Astrocyte (in vitro differentiated cells and primary cell): ENCODE results near the gene UVRAG. TPM values are rescaled to one million over a fixed set of nuclear protein-coding genes. Genes with fewer than 3 reads are reported as not detected.
A peak's percentile ranks its signal among the peaks of the same experiment; 100 is the strongest.

Source experiments
- DNase-seq: peaks from one replicate; pipeline ENCODE4 v3.0.0-alpha.2; 2010; ENCODE audit warnings: low read depth
- FAIRE-seq: peaks from 2 replicates; lab custom pipeline; 2011; peaks lifted over from hg19 to GRCh38; lab: Jason Lieb, UNC
- H2AFZ ChIP-seq: 2 replicates; pipeline ENCODE4 v1.6.0; 2012; ENCODE audit warnings: low read depth, low read length, inconsistent platforms
- H3K27ac ChIP-seq: 2 replicates; pipeline ENCODE4 v1.5.1; 2011; ENCODE audit warnings: low read depth, low read length, inconsistent platforms
- H3K27me3 ChIP-seq: 2 replicates; pipeline ENCODE4 v1.6.0; 2011; ENCODE audit warnings: low read length, inconsistent platforms; ENCODE audit not compliant: insufficient read depth
- H3K36me3 ChIP-seq: 2 replicates; pipeline ENCODE4 v1.5.1; 2011; ENCODE audit warnings: low read length, inconsistent platforms; ENCODE audit not compliant: insufficient read depth
- H3K4me1 ChIP-seq: 2 replicates; pipeline ENCODE4 v1.5.1; 2011; ENCODE audit warnings: low read length, inconsistent platforms; ENCODE audit not compliant: insufficient read depth
- H3K4me2 ChIP-seq: 2 replicates; pipeline ENCODE4 v1.6.0; 2012; ENCODE audit warnings: low read length, inconsistent platforms
- H3K4me3 ChIP-seq: 2 replicates; pipeline ENCODE4 v1.5.1; 2011; ENCODE audit warnings: low read depth, mild to moderate bottlenecking, low read length, inconsistent platforms; ENCODE audit not compliant: insufficient read depth
- H3K79me2 ChIP-seq: 2 replicates; pipeline ENCODE4 v1.6.0; 2012; ENCODE audit warnings: mild to moderate bottlenecking, low read length, inconsistent platforms; ENCODE audit not compliant: insufficient read depth
- H3K9ac ChIP-seq: 2 replicates; pipeline ENCODE4 v1.6.0; 2012; ENCODE audit warnings: mild to moderate bottlenecking, low read length, inconsistent platforms
- H3K9me3 ChIP-seq: 2 replicates; pipeline ENCODE4 v1.5.1; 2012; ENCODE audit warnings: low read depth, mild to moderate bottlenecking, low read length, inconsistent platforms; ENCODE audit not compliant: insufficient read depth
- H4K20me1 ChIP-seq: 2 replicates; pipeline ENCODE4 v1.6.0; 2012; ENCODE audit warnings: low read length, inconsistent platforms; ENCODE audit not compliant: insufficient read depth
- H3K27ac Mint-ChIP-seq: one replicate; pipeline ENCODE4 v1.8.0; 2021; ENCODE audit warnings: mild to moderate bottlenecking, mixed read lengths; ENCODE audit not compliant: unreplicated experiment
- H3K27me3 Mint-ChIP-seq: one replicate; pipeline ENCODE4 v1.8.0; 2021; ENCODE audit warnings: low read depth, mixed read lengths; ENCODE audit not compliant: unreplicated experiment
- H3K36me3 Mint-ChIP-seq: one replicate; pipeline ENCODE4 v1.8.0; 2021; ENCODE audit warnings: low read depth, mixed read lengths; ENCODE audit not compliant: unreplicated experiment
- H3K4me1 Mint-ChIP-seq: one replicate; pipeline ENCODE4 v1.8.0; 2021; ENCODE audit warnings: low read depth, mixed read lengths; ENCODE audit not compliant: unreplicated experiment
- H3K4me3 Mint-ChIP-seq: one replicate; pipeline ENCODE4 v1.8.0; 2021; ENCODE audit warnings: mild to moderate bottlenecking, moderate library complexity, mixed read lengths; ENCODE audit not compliant: unreplicated experiment
- H3K9me3 Mint-ChIP-seq: one replicate; pipeline ENCODE4 v1.8.0; 2021; ENCODE audit warnings: mild to moderate bottlenecking, mixed read lengths; ENCODE audit not compliant: unreplicated experiment
- CTCF ChIP-seq: IDR thresholded peaks from 2 replicates; pipeline ENCODE4 v1.5.1; 2011; ENCODE audit warnings: low read depth, mild to moderate bottlenecking, inconsistent platforms, low read length, moderate library complexity; ENCODE audit not compliant: insufficient read depth
- EZH2 ChIP-seq: IDR thresholded peaks from 2 replicates; pipeline ENCODE4 v1.6.1; 2012; ENCODE audit warnings: mild to moderate bottlenecking, low read length, inconsistent platforms; ENCODE audit not compliant: insufficient read depth
- total RNA-seq: library from RNA; stranded (reverse); gene quantifications from 2 replicates; pipeline ENCODE4 v1.2.1, GENCODE V29; 2021

Gene UVRAG
- total RNA-seq, 1 donor from 2014 or later: 15.3 TPM

GRCh38 chr11:75945446-75945845, 130.4 kb downstream of the UVRAG start:
- FAIRE-seq (no peak), DNase-seq (no peak)
- Histone ChIP-seq H3K9me3 (no peaks in the 10 kb centered on the region), H3K27me3 (no peaks in the 10 kb centered on the region), H4K20me1 (peaks cover 10% of the 10 kb centered on the region), H3K9ac (no peak overlapping the region), H3K4me3 (no peak overlapping the region), H2AFZ (no peak overlapping the region), H3K79me2 (no peaks in the 10 kb centered on the region), H3K36me3 (no peaks in the 10 kb centered on the region), H3K4me2 (no peak overlapping the region), H3K27ac (no peak overlapping the region), H3K4me1 (peaks cover 10% of the 10 kb centered on the region)
- no peak for TF ChIP-seq EZH2
- TF ChIP-seq CTCF: no peak
- no peak overlapping the region for H3K4me3 Mint-ChIP-seq
- no peaks in the 10 kb centered on the region for H3K36me3 Mint-ChIP-seq
- no peaks in the 10 kb centered on the region for H3K27me3 Mint-ChIP-seq
- peaks cover 1% of the 10 kb centered on the region for H3K9me3 Mint-ChIP-seq
- H3K4me1 Mint-ChIP-seq: peaks cover 15% of the 10 kb centered on the region
- H3K27ac Mint-ChIP-seq: no peak overlapping the region

GRCh38 chr11:75945947-75946346, 130.9 kb downstream of the UVRAG start:
- FAIRE-seq: peak; percentile 5
- Histone ChIP-seq H2AFZ (no peak overlapping the region), H3K36me3 (no peaks in the 10 kb centered on the region), H3K4me2 (no peak overlapping the region), H3K4me1 (peaks cover 10% of the 10 kb centered on the region), H3K9me3 (no peaks in the 10 kb centered on the region), H3K27ac (no peak overlapping the region), H3K27me3 (no peaks in the 10 kb centered on the region), H4K20me1 (peaks cover 10% of the 10 kb centered on the region), H3K4me3 (no peak overlapping the region), H3K79me2 (no peaks in the 10 kb centered on the region), H3K9ac (no peak overlapping the region)
- no peaks in the 10 kb centered on the region for H3K36me3 Mint-ChIP-seq
- no peaks in the 10 kb centered on the region for H3K27me3 Mint-ChIP-seq
- H3K27ac Mint-ChIP-seq: no peak overlapping the region
- TF ChIP-seq CTCF (no peak), EZH2 (no peak)
- H3K4me1 Mint-ChIP-seq: peaks cover 15% of the 10 kb centered on the region
- DNase-seq: no peak
- peaks cover 1% of the 10 kb centered on the region for H3K9me3 Mint-ChIP-seq
- no peak overlapping the region for H3K4me3 Mint-ChIP-seq
